ENCODE results near the gene INSC.

- TF ChIP-seq CTCF (IDR thresholded peaks at IDR 0.05; ENCODE audit: control extremely low read depth in 1 of 3, insufficient read depth in 1 of 3, low read depth in 1 of 3, low read length in 3 of 3) (no peak), POLR2AphosphoS5 (IDR thresholded peaks at IDR 0.05; ENCODE audit: low read depth, low read length) (no peak)
Measured at GRCh38 chr11:15115686-15116085, 963 bp downstream of the INSC start.
